ENCODE results near the gene TMEFF1. TPM values are rescaled to one million over a fixed set of nuclear protein-coding genes. Genes with fewer than 3 reads are reported as not detected.

Gene TMEFF1
- polyA plus RNA-seq, 2 of the 4 experiments (the other 2 are of a cell fraction) = 0.31 to 0.61 TPM

- TF ChIP-seq REST (IDR thresholded peaks at IDR 0.05) = no peak
- TF ChIP-seq NR3C1 (IDR thresholded peaks at IDR 0.05) = no peak
- peak in 1 of 2 experiments; percentile 52; a peak in 3 of 5 replicates for TF ChIP-seq JUN (IDR thresholded peaks at IDR 0.05)
- TF ChIP-seq HOXA7 (CRISPR knock-in tag; IDR thresholded peaks at IDR 0.05) = no peak
- 0 out of 2 replicates have a peak, but pooled peaks have one; percentile 17 for TF ChIP-seq JUNB (IDR thresholded peaks at IDR 0.05)
- no peak for TF ChIP-seq KDM1A (IDR thresholded peaks at IDR 0.05; ENCODE audit: low read depth)
- 0 out of 2 replicates have a peak, but pooled peaks have one; percentile 29 for TF ChIP-seq TFCP2L1 (CRISPR knock-in tag; IDR thresholded peaks at IDR 0.05)
- TF ChIP-seq HOXB5 (CRISPR knock-in tag; IDR thresholded peaks at IDR 0.05) = no peak
- TF ChIP-seq POLR2A (IDR thresholded peaks at IDR 0.05; ENCODE audit: low read length) = peak; percentile 27; the same call in 1 of the 2 replicates
- TF ChIP-seq RARB (CRISPR knock-in tag; IDR thresholded peaks at IDR 0.05) = no peak
- TF ChIP-seq HOXB13 (CRISPR knock-in tag; IDR thresholded peaks at IDR 0.05; ENCODE audit: low read depth) = no peak
- TF ChIP-seq CHD4 (IDR thresholded peaks at IDR 0.05; ENCODE audit: borderline replicate concordance) = no peak
- TF ChIP-seq BHLHE40 (IDR thresholded peaks at IDR 0.05; ENCODE audit: low read depth, low read length) = no peak
- no peak for TF ChIP-seq RAD21 (conservative IDR thresholded peaks at IDR 0.05 in 1 of 2, IDR thresholded peaks at IDR 0.05 in 1 of 2)
- no peak for TF ChIP-seq ATOH8 (CRISPR knock-in tag; IDR thresholded peaks at IDR 0.05; ENCODE audit: low read depth)
- TF ChIP-seq ZC3H11A (IDR thresholded peaks at IDR 0.05) = no peak
- no peak for TF ChIP-seq CHD2 (IDR thresholded peaks at IDR 0.05; ENCODE audit: low read length, partially characterized antibody)
- peak; percentile 10; the same call in 1 of the 3 replicates for TF ChIP-seq BCL3 (IDR thresholded peaks at IDR 0.05)
- TF ChIP-seq HMGXB4 (CRISPR knock-in tag; IDR thresholded peaks at IDR 0.05; ENCODE audit: borderline replicate concordance) = no peak
- TF ChIP-seq ZNF302 (CRISPR knock-in tag; IDR thresholded peaks at IDR 0.05) = no peak
- TF ChIP-seq MAZ (IDR thresholded peaks at IDR 0.05; ENCODE audit: borderline replicate concordance, low read depth, low read length) = no peak
- no peak for TF ChIP-seq NPAS2 (CRISPR knock-in tag; IDR thresholded peaks at IDR 0.05; ENCODE audit: borderline replicate concordance)
- peak; percentile 47; the same call in 1 of the 2 replicates for TF ChIP-seq FOSL2 (IDR thresholded peaks at IDR 0.05)
- peak; percentile 82 for TF ChIP-seq FOSL2 (CRISPR knock-in tag; IDR thresholded peaks at IDR 0.05)
- no peak for TF ChIP-seq CBX8 (IDR thresholded peaks at IDR 0.05)
- peak; percentile 24; the same call in 1 of the 2 replicates for TF ChIP-seq NFE2L2 (conservative IDR thresholded peaks at IDR 0.05; ENCODE audit: low read length)
- TF ChIP-seq RNF2 (IDR thresholded peaks at IDR 0.05; ENCODE audit: borderline replicate concordance, low read depth) = no peak
- no peak for TF ChIP-seq HDAC2 (IDR thresholded peaks at IDR 0.05)
- no peak for TF ChIP-seq EP300 (IDR thresholded peaks at IDR 0.05)
- no peak for TF ChIP-seq USF2 (IDR thresholded peaks at IDR 0.05)
- TF ChIP-seq HEYL (CRISPR knock-in tag; IDR thresholded peaks at IDR 0.05) = no peak
- 0 out of 2 replicates have a peak, but pooled peaks have one; percentile 7 for TF ChIP-seq MYC (IDR thresholded peaks at IDR 0.05; ENCODE audit: borderline replicate concordance, low read length)
- 0 out of 2 replicates have a peak, but pooled peaks have one; percentile 24 for TF ChIP-seq EHF (CRISPR knock-in tag; IDR thresholded peaks at IDR 0.05)
- no peak; the same call in 1 of the 2 replicates for TF ChIP-seq GATA3 (IDR thresholded peaks at IDR 0.05; ENCODE audit: borderline replicate concordance)
- peak; percentile 84 for TF ChIP-seq MAFK (IDR thresholded peaks at IDR 0.05; ENCODE audit: partially characterized antibody)
- peak; percentile 69 for TF ChIP-seq PHF8 (IDR thresholded peaks at IDR 0.05; ENCODE audit: borderline replicate concordance, low read depth)
Measured at GRCh38 chr9:100426530-100427365, 46.2 kb upstream of the TMEFF1 start, which contains the start of gene MSANTD3 (continued).
